ENCODE results near the gene CLCN3.
A peak's percentile ranks its signal among the peaks of the same experiment; 100 is the strongest.
"Not testable (repeated sequence)": the region's sequence is repeated elsewhere in the genome, so short reads cannot be mapped to it uniquely, and the experiment has no call there.

The CLCN3 gene

GRCh38 chr4:169619958-169620879 is at the start of gene CLCN3:
Gene CLCN3, plus strand, starts transcription at chr4:169620578. Its CDS starts 15,351 bp downstream, at chr4:169635929.
- DNase-seq, result peak; percentile 86

- not testable (repeated sequence) for DNase-seq
Observed at GRCh38 chr4:169571012-169571411, 49.4 kb upstream of the CLCN3 start.

GRCh38 chr4:169571435-169571834 is 48.9 kb upstream of the CLCN3 start:
- DNase-seq, result no peak

GRCh38 chr4:169573889-169574288 is 46.5 kb upstream of the CLCN3 start:
- DNase-seq, result no peak

- no peak for DNase-seq
Observed at GRCh38 chr4:169582203-169582602, 38.2 kb upstream of the CLCN3 start.

- DNase-seq, result no peak
Observed at GRCh38 chr4:169582706-169583105, 37.7 kb upstream of the CLCN3 start.

GRCh38 chr4:169583563-169583962 is 36.8 kb upstream of the CLCN3 start:
- no peak for DNase-seq

GRCh38 chr4:169593050-169593560 is 27.3 kb upstream of the CLCN3 start:
- DNase-seq, result no peak

GRCh38 chr4:169594560-169595195 is 25.7 kb upstream of the CLCN3 start:
- no peak for DNase-seq

GRCh38 chr4:169601016-169601771 is 19.2 kb upstream of the CLCN3 start:
- no peak for DNase-seq

GRCh38 chr4:169603312-169603711 is 17.1 kb upstream of the CLCN3 start:
- DNase-seq, result no peak

- no peak for DNase-seq
Observed at GRCh38 chr4:169604131-169604900, 16.1 kb upstream of the CLCN3 start.

- no peak for DNase-seq
Observed at GRCh38 chr4:169604903-169605331, 15.5 kb upstream of the CLCN3 start.

- DNase-seq, result no peak
Observed at GRCh38 chr4:169611157-169611556, 9.2 kb upstream of the CLCN3 start.

- no peak for DNase-seq
Observed at GRCh38 chr4:169611991-169612870, 8.1 kb upstream of the CLCN3 start, which contains the start of gene NEK1. Gene NEK1, minus strand, starts transcription at chr4:169612583. Its CDS starts 9,953 bp downstream, at chr4:169602630.

- DNase-seq, result no peak
Observed at GRCh38 chr4:169612871-169613859, 7.2 kb upstream of the CLCN3 start.

GRCh38 chr4:169615467-169616106 is 4.8 kb upstream of the CLCN3 start:
- DNase-seq, result no peak

- no peak for DNase-seq
Observed at GRCh38 chr4:169616846-169617245, 3.5 kb upstream of the CLCN3 start.

- DNase-seq, result no peak
Observed at GRCh38 chr4:169617306-169617705, 3.1 kb upstream of the CLCN3 start.

Measured in cortex of kidney (tissue), 1 donor.